ENCODE measurements around the gene ARHGAP32. TPM values are rescaled to one million over a fixed set of nuclear protein-coding genes. Genes with fewer than 3 reads are reported as not detected.

Gene ARHGAP32
- polyA plus RNA-seq, 1 experiment = 6.1 TPM

DNA sequence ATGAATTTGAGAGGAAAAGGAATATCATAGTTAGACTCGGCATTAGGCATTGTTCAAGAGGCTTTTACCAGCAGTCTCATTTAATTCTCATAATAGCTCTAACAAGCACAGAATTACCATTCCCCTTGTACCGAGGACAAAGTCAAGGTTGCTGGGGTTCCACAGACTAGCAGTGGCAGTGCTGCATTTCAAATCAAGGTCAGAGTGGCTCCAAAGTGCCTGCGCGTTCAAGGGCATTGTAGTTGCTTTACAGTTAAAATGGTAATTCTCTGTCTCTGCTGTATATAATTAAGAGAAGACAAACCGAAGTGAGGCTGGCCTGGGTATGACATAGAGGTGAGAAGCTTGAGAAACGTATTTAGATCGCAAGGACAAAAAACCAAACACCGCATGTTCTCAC, 209.1 kb downstream of the ARHGAP32 start:
- H3K4me3 ChIP-seq (ENCODE audit: low read depth, low read length) = no peak overlapping the region
- ChIA-PET CTCF (interaction anchor here (0.6 kb wide), 1 partner anchor 125 kb away, joined by 3 read pairs; no protein-coding TSS in a partner anchor), POLR2A (no interaction called here)
- no peaks in the 10 kb centered on the region for H3K27me3 ChIP-seq (ENCODE audit: control insufficient read depth, insufficient read depth, low read length)
- TF ChIP-seq, protein P1, sequence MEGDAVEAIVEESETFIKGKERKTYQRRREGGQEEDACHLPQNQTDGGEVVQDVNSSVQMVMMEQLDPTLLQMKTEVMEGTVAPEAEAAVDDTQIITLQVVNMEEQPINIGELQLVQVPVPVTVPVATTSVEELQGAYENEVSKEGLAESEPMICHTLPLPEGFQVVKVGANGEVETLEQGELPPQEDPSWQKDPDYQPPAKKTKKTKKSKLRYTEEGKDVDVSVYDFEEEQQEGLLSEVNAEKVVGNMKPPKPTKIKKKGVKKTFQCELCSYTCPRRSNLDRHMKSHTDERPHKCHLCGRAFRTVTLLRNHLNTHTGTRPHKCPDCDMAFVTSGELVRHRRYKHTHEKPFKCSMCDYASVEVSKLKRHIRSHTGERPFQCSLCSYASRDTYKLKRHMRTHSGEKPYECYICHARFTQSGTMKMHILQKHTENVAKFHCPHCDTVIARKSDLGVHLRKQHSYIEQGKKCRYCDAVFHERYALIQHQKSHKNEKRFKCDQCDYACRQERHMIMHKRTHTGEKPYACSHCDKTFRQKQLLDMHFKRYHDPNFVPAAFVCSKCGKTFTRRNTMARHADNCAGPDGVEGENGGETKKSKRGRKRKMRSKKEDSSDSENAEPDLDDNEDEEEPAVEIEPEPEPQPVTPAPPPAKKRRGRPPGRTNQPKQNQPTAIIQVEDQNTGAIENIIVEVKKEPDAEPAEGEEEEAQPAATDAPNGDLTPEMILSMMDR (IDR thresholded peaks at IDR 0.05; ENCODE audit: insufficient read depth, low read depth, low read length) = no peak
- peaks cover 1% of the 10 kb centered on the region; the same call in 1 of the 2 replicates for H3K36me3 ChIP-seq (ENCODE audit: control insufficient read depth, insufficient read depth, low read length)
- no peak for DNase-seq (ENCODE audit: low read depth)

DNA sequence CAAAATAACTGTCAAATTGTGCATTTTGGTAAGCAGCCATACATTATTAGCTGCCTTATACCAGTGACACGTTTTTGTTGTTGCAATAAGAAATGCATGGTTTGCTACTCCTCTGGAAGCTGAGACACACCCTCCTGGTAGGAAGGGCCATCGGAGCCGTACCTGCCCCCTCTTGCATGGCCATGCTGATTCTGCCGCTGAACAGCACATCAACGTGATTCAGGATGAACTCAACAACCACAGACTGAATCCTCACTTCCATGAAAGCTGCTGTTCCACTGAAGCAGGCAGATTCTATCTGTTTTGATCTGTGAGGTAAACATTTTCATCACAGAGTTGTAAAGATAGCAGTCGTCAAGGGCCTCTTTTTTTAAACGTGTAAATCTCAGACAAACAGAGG, 210.9 kb downstream of the ARHGAP32 start:
- H3K27me3 ChIP-seq (ENCODE audit: control insufficient read depth, insufficient read depth, low read length) = no peaks in the 10 kb centered on the region
- DNase-seq (ENCODE audit: low read depth) = no peak
- no peak overlapping the region for H3K4me3 ChIP-seq (ENCODE audit: low read depth, low read length)
- peaks cover 1% of the 10 kb centered on the region; the same call in 1 of the 2 replicates for H3K36me3 ChIP-seq (ENCODE audit: control insufficient read depth, insufficient read depth, low read length)
- CTCF ChIA-PET = interaction anchor here (2.1 kb wide), 1 partner anchor 97 kb away, joined by 8 read pairs; no protein-coding TSS in a partner anchor
- TF ChIP-seq, protein P1 (IDR thresholded peaks at IDR 0.05; ENCODE audit: insufficient read depth, low read depth, low read length) = no peak
- POLR2A ChIA-PET = interaction anchor here (0.6 kb wide), 1 partner anchor 773 kb away, joined by 3 read pairs; no protein-coding TSS in a partner anchor

DNA sequence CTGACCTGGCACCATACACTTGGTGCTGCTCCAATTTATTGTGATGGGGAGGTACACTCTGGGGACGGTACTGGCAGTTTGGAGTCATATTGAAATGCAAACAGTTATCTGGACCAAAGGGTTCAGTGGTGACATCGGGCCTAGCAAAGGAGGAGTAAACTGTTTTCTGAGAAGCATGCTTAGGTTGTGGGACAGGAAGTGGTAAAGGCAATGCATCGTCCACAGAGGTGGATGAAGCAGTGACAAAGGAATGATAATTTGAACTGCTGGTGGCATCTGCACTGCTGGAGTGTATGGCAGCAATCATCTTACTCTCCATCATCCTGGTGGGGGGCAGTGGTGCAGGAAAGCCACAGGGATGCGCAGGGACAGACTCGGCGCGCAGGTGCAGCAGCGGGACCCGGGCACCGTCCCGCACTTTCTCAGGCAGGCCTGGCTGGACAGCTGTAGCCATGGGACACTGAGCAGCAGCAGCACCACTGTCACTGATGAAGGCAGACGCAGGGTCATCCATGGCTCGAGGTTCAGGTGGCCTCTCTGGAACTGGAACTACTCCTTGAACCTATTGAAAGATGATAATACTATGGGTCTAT, 221.4 kb downstream of the ARHGAP32 start:
- TF ChIP-seq, protein P1 (IDR thresholded peaks at IDR 0.05; ENCODE audit: insufficient read depth, low read depth, low read length) = no peak
- no peaks in the 10 kb centered on the region for H3K27me3 ChIP-seq (ENCODE audit: control insufficient read depth, insufficient read depth, low read length)
- H3K4me3 ChIP-seq (ENCODE audit: low read depth, low read length) = no peak overlapping the region
- DNase-seq (ENCODE audit: low read depth) = no peak
- peaks cover 13% of the 10 kb centered on the region for H3K36me3 ChIP-seq (ENCODE audit: control insufficient read depth, insufficient read depth, low read length)
- CTCF ChIA-PET = interaction anchor here (1.1 kb wide), 1 partner anchor 14 kb away, joined by 3 read pairs; no protein-coding TSS in a partner anchor
- POLR2A ChIA-PET = no interaction called here

DNA sequence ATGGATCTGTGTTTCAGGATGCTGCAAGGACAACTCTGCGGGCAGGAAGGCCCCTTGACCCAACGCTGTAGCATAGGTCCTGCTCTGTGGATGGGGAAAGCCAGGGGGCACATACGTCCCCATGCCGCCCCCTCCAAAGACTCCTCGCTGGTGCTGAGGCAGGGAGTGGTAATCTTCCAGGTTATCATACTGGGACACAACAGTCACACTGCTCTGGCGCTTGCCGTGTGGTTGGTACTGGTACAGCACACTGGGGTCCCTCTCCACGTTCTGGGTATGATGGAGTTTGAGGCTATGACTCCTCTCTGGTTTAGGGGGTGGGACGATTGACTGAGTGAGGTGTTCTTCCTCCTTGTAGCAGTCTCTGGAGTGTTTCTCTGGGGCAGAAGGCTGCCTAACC, 223.2 kb downstream of the ARHGAP32 start:
- Histone ChIP-seq H3K27me3 (ENCODE audit: control insufficient read depth, insufficient read depth, low read length) (no peaks in the 10 kb centered on the region), H3K4me3 (ENCODE audit: low read depth, low read length) (no peak overlapping the region), H3K36me3 (ENCODE audit: control insufficient read depth, insufficient read depth, low read length) (peaks cover 11% of the 10 kb centered on the region)
- POLR2A ChIA-PET = no interaction called here
- DNase-seq (ENCODE audit: low read depth) = no peak
- CTCF ChIA-PET = no interaction called here
- TF ChIP-seq, protein P1 (IDR thresholded peaks at IDR 0.05; ENCODE audit: insufficient read depth, low read depth, low read length) = no peak

DNA sequence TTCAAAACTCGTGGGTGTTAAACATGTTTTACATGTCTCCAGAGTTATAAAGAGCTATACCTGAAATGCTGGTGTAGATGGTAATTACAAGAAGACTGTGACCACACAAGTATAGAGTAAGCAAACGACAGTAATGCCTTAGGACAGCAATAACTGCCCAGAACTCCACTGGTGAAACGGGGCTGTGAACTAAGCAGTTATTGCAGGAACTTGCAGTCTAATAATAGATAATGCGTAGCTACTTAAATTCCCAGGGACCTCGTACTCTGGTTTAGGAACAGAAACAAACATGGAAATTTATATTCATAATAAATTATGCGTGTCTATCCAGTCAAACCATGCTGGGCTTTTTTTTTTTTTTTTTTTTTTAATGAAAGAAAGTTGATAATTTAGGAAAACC, 224.5 kb downstream of the ARHGAP32 start:
- Histone ChIP-seq H3K27me3 (ENCODE audit: control insufficient read depth, insufficient read depth, low read length) (no peaks in the 10 kb centered on the region), H3K4me3 (ENCODE audit: low read depth, low read length) (no peak overlapping the region), H3K36me3 (ENCODE audit: control insufficient read depth, insufficient read depth, low read length) (peaks cover 10% of the 10 kb centered on the region)
- no peak for DNase-seq (ENCODE audit: low read depth)
- TF ChIP-seq, protein P1 (IDR thresholded peaks at IDR 0.05; ENCODE audit: insufficient read depth, low read depth, low read length) = no peak
- ChIA-PET POLR2A (no interaction called here), CTCF (interaction anchor here (0.7 to 1.6 kb wide), 2 partner anchors 11 to 18 kb away, joined by 3 read pairs; no protein-coding TSS in a partner anchor)
